Esophagus muscularis mucosa (tissue), 4 donors: ENCODE data around the gene ABLIM3. TPM values are rescaled to one million over a fixed set of nuclear protein-coding genes. Genes with fewer than 3 reads are reported as not detected.

Experiments used
- DNase-seq: peaks from one replicate; pipeline ENCODE4 v3.0.0-alpha.2; 2017; ENCODE audit errors: extremely low spot score
- H3K27ac ChIP-seq, 4 donors: fragments of 200-600 bp; sonication (generic); replicated peaks in 1 of 4; 1 replicate in 3 of 4; 2 replicates in 1 of 4; pipeline ENCODE4 v1.5.1; 2016 to 2019; ENCODE audit warnings: mild to moderate bottlenecking in 1 of 4
- H3K27me3 ChIP-seq, 4 donors: fragments of 200-600 bp; sonication (generic); one replicate each; pipeline versions ENCODE4 v1.5.1 to v1.6.0; 2016 to 2019
- H3K36me3 ChIP-seq, 4 donors: fragments of 200-600 bp; sonication (generic); one replicate each; pipeline ENCODE4 v1.5.1; 2016 to 2019
- H3K4me1 ChIP-seq, 4 donors: fragments of 200-600 bp; sonication (generic); one replicate each; pipeline ENCODE4 v1.5.1; 2016 to 2019
- H3K4me3 ChIP-seq, 4 donors: fragments of 200-600 bp; sonication (generic); 1 replicate in 2 of 4; 2 replicates in 2 of 4; pipeline ENCODE4 v1.5.1; 2016 to 2019; ENCODE audit warnings: mild to moderate bottlenecking in 4 of 4, moderate library complexity in 1 of 4
- H3K9me3 ChIP-seq, 4 donors: fragments of 200-600 bp; sonication (generic); 1 replicate in 3 of 4; 2 replicates in 1 of 4; pipeline ENCODE4 v1.5.1; 2016 to 2019
- EP300 ChIP-seq: sonication (generic); formaldehyde crosslinking; IDR thresholded peaks from one replicate; pipeline ENCODE4 v1.6.1; 2017; ENCODE audit warnings: antibody characterized with exemption
- POLR2A ChIP-seq: fragments of 450-650 bp; IDR thresholded peaks from one replicate; pipeline ENCODE4 v1.6.1; 2017; ENCODE audit warnings: antibody characterized with exemption, moderate library complexity, mild to moderate bottlenecking, low read depth
- POLR2AphosphoS5 ChIP-seq, 2 donors: sonication (generic); formaldehyde crosslinking; IDR thresholded peaks; one replicate each; pipeline ENCODE4 v1.6.1; 2017; ENCODE audit warnings: antibody characterized with exemption in 2 of 2
- WGBS: methylation state at CpG from one replicate; pipeline ENCODE4 v1.1.5; 2018; 5-methylcytosine and 5-hydroxymethylcytosine counted together
- intact Hi-C: fragments of 100-400 bp; cut with DNase I; formaldehyde crosslinking; loops from one replicate; pipeline ENCODE4 v1.15.1; 2023
- total RNA-seq, 4 donors: library from RNA; depleted of rRNA; stranded (reverse); fragments of >200 nt; gene quantifications; one replicate each; pipeline versions ENCODE4 v1.1.0 to v1.2.1, GENCODE V29; 2016
- TF ChIP-seq, protein P1 (sequence below), 3 experiments: fragments of 200-600 bp in 2 of 3; fragments of 450-650 bp in 1 of 3; sonication (generic) in 2 of 3; IDR thresholded peaks; one replicate each; pipeline ENCODE4 v1.5.1; 2017 to 2019; ENCODE audit warnings: antibody characterized with exemption in 3 of 3, mild to moderate bottlenecking in 2 of 3, moderate library complexity in 1 of 3

The ABLIM3 gene
- total RNA-seq, 4 donors from 2014 or later = 40.9 to 64.5 (median 45.8) TPM

DNA sequence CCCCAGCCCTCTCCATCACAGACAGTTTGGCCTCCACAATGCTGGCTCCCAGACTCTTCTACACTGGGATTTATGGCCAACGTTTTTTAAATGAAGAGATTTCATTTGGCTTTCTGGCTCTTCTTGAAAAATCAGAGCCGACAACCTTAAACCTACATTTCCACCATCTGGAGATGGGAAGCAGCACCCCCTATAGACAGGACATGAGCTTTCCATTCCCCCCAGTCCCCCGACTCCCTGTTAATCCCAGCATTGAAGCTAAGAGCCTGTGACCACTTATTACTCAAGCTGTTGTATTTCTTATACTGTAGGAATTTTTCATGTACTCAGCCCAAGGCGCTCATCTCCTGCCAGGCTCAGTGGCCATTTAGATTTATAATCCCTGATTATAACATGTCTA is 96.4 kb downstream of the ABLIM3 start:
- TF ChIP-seq POLR2A (no peak), POLR2AphosphoS5 (IDR thresholded peaks at IDR 0.05) (no peak), EP300 (no peak)
- TF ChIP-seq, protein P1, sequence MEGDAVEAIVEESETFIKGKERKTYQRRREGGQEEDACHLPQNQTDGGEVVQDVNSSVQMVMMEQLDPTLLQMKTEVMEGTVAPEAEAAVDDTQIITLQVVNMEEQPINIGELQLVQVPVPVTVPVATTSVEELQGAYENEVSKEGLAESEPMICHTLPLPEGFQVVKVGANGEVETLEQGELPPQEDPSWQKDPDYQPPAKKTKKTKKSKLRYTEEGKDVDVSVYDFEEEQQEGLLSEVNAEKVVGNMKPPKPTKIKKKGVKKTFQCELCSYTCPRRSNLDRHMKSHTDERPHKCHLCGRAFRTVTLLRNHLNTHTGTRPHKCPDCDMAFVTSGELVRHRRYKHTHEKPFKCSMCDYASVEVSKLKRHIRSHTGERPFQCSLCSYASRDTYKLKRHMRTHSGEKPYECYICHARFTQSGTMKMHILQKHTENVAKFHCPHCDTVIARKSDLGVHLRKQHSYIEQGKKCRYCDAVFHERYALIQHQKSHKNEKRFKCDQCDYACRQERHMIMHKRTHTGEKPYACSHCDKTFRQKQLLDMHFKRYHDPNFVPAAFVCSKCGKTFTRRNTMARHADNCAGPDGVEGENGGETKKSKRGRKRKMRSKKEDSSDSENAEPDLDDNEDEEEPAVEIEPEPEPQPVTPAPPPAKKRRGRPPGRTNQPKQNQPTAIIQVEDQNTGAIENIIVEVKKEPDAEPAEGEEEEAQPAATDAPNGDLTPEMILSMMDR (IDR thresholded peaks at IDR 0.05) = no peak
- no peaks in the 10 kb centered on the region for H3K4me1 ChIP-seq
- DNase-seq = no peak
- H3K27me3 ChIP-seq = no peaks in the 10 kb centered on the region
- intact Hi-C loops = no loop called here
- 60% methylated on average over 4 of the region's 4 CpGs for WGBS
- no peak overlapping the region for H3K27ac ChIP-seq
- peaks cover 36 to 95% (median 71%) of the 10 kb centered on the region in 4 donors for H3K36me3 ChIP-seq
- H3K4me3 ChIP-seq = no peak overlapping the region
- no peaks in the 10 kb centered on the region for H3K9me3 ChIP-seq

DNA sequence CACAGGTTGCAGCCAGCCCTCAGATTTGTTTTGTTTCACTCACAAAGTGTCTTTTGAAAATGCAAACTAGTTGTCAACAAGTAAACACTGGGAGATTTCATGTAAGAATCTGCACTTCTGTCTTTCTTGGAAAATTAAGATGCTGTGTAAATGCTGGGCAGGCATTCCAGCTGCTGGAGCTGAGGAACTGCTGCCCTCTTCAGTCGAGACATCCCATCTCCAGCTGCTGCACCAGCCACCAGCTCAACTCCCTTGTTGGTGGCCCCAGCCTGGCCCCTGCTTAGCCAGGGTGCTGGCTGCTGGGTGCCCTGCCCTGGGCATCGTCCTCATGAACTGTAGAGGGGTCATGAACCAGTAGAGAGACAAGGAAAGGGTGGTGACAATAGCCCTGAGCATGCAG is 97.2 kb downstream of the ABLIM3 start:
- H3K36me3 ChIP-seq = peaks cover 30 to 95% (median 71%) of the 10 kb centered on the region in 4 donors
- no peaks in the 10 kb centered on the region for H3K27me3 ChIP-seq
- H3K4me3 ChIP-seq = no peak overlapping the region
- H3K9me3 ChIP-seq = no peaks in the 10 kb centered on the region
- no peak for DNase-seq
- no peaks in the 10 kb centered on the region for H3K4me1 ChIP-seq
- no peak overlapping the region for H3K27ac ChIP-seq
- 66% methylated on average over 2 of the region's 2 CpGs for WGBS
- TF ChIP-seq, protein P1 (IDR thresholded peaks at IDR 0.05) = no peak
- TF ChIP-seq POLR2A (no peak), EP300 (no peak), POLR2AphosphoS5 (IDR thresholded peaks at IDR 0.05) (no peak)
- intact Hi-C loops = no loop called here

DNA sequence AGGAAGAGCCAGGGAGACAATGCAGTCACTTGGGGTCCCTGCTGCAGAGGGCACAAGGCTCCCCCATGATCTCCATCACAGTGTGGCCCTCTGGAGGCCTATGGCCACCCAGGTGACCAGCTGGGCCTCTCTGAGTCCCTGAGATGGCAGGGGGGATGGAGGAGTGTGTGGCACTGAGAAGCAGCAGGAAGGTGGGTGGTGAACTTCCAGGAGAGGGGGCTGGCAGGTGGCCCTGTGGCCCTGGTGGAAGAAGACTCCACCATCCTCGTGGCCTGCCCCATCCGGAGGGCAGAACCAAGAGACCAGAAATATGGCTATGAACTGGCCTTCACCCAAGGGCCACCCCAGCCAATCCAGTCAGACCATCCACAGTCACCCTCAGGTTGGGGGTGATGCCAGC is 98.6 kb downstream of the ABLIM3 start:
- Histone ChIP-seq H3K4me1 (no peaks in the 10 kb centered on the region), H3K36me3 (peaks cover 22 to 95% (median 70%) of the 10 kb centered on the region in 4 donors), H3K27ac (no peak overlapping the region), H3K9me3 (no peaks in the 10 kb centered on the region), H3K4me3 (no peak overlapping the region), H3K27me3 (no peaks in the 10 kb centered on the region)
- intact Hi-C loops = no loop called here
- 100% methylated on average over 2 of the region's 2 CpGs for WGBS
- no peak for DNase-seq
- TF ChIP-seq, protein P1 (IDR thresholded peaks at IDR 0.05) = no peak
- no peak for TF ChIP-seq POLR2AphosphoS5 (IDR thresholded peaks at IDR 0.05)
- TF ChIP-seq EP300 = no peak
- TF ChIP-seq POLR2A = no peak

DNA sequence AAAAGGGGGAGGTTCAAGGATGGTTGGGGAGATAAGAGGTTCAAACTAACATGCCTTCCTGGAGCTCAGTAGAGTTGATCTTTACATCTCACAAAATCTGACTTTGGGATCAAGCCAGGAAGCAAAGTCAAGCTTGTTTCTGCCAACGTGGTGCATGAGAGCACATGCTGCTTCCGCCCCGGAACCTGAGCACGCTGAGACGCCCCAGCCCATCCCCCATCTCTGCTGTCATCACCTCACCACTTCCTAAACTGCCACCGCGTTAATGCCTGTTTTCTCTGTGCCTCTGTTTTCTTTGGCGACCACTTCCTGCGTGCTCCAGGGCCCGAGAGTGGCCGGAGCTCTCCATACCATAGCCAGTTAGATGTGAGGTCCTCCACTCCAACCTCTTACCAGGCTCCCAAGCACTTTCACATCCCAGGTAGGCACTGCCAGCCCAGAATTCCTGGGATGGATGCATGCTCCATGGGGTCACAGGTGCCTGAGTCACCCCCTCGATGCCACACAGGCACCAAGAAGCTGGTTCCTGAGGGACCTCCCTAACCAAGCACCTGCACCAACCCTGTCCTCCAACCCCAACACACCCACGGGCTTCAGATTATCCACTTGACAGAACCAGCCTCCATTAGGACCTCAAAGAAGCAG is 99.2 kb downstream of the ABLIM3 start:
- Histone ChIP-seq H3K27me3 (no peaks in the 10 kb centered on the region), H3K27ac (no peak overlapping the region), H3K4me3 (no peak overlapping the region), H3K36me3 (peaks cover 18 to 97% (median 75%) of the 10 kb centered on the region in 4 donors), H3K9me3 (no peaks in the 10 kb centered on the region), H3K4me1 (no peaks in the 10 kb centered on the region)
- TF ChIP-seq EP300 = no peak
- no peak for TF ChIP-seq POLR2AphosphoS5 (IDR thresholded peaks at IDR 0.05)
- no peak for TF ChIP-seq POLR2A
- TF ChIP-seq, protein P1 (IDR thresholded peaks at IDR 0.05) = no peak
- no peak for DNase-seq
- WGBS = 78% methylated on average over 13 of the region's 13 CpGs
- intact Hi-C loops = no loop called here

DNA sequence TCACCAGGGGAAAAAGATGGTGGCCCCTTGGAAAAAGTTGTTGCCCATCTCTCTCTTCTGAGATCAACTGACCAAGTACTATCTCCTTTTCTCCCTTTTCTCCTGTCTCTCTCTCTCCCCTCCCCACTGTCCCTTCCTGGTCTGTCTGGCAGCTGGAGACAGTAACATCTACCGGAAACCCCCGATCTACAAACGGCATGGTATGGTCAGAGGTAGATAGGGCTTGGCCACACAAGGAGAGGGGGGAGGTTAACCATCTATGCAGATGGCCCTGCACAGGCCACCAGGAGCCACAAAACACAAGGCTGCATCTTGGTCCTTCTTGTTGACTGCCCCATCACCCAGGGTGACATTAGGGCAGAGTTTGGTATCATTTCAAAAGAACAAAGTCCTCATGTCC is 101.0 kb downstream of the ABLIM3 start:
- Histone ChIP-seq H3K36me3 (peaks cover 16 to 100% (median 80%) of the 10 kb centered on the region in 4 donors), H3K27ac (no peak overlapping the region), H3K4me3 (no peak overlapping the region), H3K4me1 (no peaks in the 10 kb centered on the region), H3K27me3 (no peaks in the 10 kb centered on the region), H3K9me3 (no peaks in the 10 kb centered on the region)
- intact Hi-C loops = no loop called here
- TF ChIP-seq, protein P1 (IDR thresholded peaks at IDR 0.05) = no peak
- TF ChIP-seq POLR2AphosphoS5 (IDR thresholded peaks at IDR 0.05) (no peak), POLR2A (no peak), EP300 (no peak)
- DNase-seq = no peak
- WGBS = 93% methylated on average over 3 of the region's 3 CpGs
